Esophagus muscularis mucosa (tissue), 4 donors: Measurements from ENCODE around the gene DNM3. TPM values are rescaled to one million over a fixed set of nuclear protein-coding genes. Genes with fewer than 3 reads are reported as not detected.

Source experiments
- DNase-seq: peaks from one replicate; pipeline ENCODE4 v3.0.0-alpha.2; 2017; ENCODE audit errors: extremely low spot score
- H3K27ac ChIP-seq, 4 donors: fragments of 200-600 bp; sonication (generic); replicated peaks in 1 of 4; 1 replicate in 3 of 4; 2 replicates in 1 of 4; pipeline ENCODE4 v1.5.1; 2016 to 2019; ENCODE audit warnings: mild to moderate bottlenecking in 1 of 4
- H3K27me3 ChIP-seq, 4 donors: fragments of 200-600 bp; sonication (generic); one replicate each; pipeline versions ENCODE4 v1.5.1 to v1.6.0; 2016 to 2019
- H3K36me3 ChIP-seq, 4 donors: fragments of 200-600 bp; sonication (generic); one replicate each; pipeline ENCODE4 v1.5.1; 2016 to 2019
- H3K4me1 ChIP-seq, 4 donors: fragments of 200-600 bp; sonication (generic); one replicate each; pipeline ENCODE4 v1.5.1; 2016 to 2019
- H3K4me3 ChIP-seq, 4 donors: fragments of 200-600 bp; sonication (generic); 1 replicate in 2 of 4; 2 replicates in 2 of 4; pipeline ENCODE4 v1.5.1; 2016 to 2019; ENCODE audit warnings: mild to moderate bottlenecking in 4 of 4, moderate library complexity in 1 of 4
- H3K9me3 ChIP-seq, 4 donors: fragments of 200-600 bp; sonication (generic); 1 replicate in 3 of 4; 2 replicates in 1 of 4; pipeline ENCODE4 v1.5.1; 2016 to 2019
- EP300 ChIP-seq: sonication (generic); formaldehyde crosslinking; IDR thresholded peaks from one replicate; pipeline ENCODE4 v1.6.1; 2017; ENCODE audit warnings: antibody characterized with exemption
- POLR2A ChIP-seq: fragments of 450-650 bp; IDR thresholded peaks from one replicate; pipeline ENCODE4 v1.6.1; 2017; ENCODE audit warnings: antibody characterized with exemption, moderate library complexity, mild to moderate bottlenecking, low read depth
- POLR2AphosphoS5 ChIP-seq, 2 donors: sonication (generic); formaldehyde crosslinking; IDR thresholded peaks; one replicate each; pipeline ENCODE4 v1.6.1; 2017; ENCODE audit warnings: antibody characterized with exemption in 2 of 2
- WGBS: methylation state at CpG from one replicate; pipeline ENCODE4 v1.1.5; 2018; 5-methylcytosine and 5-hydroxymethylcytosine counted together
- intact Hi-C: fragments of 100-400 bp; cut with DNase I; formaldehyde crosslinking; loops from one replicate; pipeline ENCODE4 v1.15.1; 2023
- total RNA-seq, 4 donors: library from RNA; depleted of rRNA; stranded (reverse); fragments of >200 nt; gene quantifications; one replicate each; pipeline versions ENCODE4 v1.1.0 to v1.2.1, GENCODE V29; 2016
- TF ChIP-seq, protein P1 (sequence below), 3 experiments: fragments of 200-600 bp in 2 of 3; fragments of 450-650 bp in 1 of 3; sonication (generic) in 2 of 3; IDR thresholded peaks; one replicate each; pipeline ENCODE4 v1.5.1; 2017 to 2019; ENCODE audit warnings: antibody characterized with exemption in 3 of 3, mild to moderate bottlenecking in 2 of 3, moderate library complexity in 1 of 3

DNM3 gene
- total RNA-seq, 4 donors from 2014 or later = 3.3 to 6.4 (median 3.9) TPM

DNA sequence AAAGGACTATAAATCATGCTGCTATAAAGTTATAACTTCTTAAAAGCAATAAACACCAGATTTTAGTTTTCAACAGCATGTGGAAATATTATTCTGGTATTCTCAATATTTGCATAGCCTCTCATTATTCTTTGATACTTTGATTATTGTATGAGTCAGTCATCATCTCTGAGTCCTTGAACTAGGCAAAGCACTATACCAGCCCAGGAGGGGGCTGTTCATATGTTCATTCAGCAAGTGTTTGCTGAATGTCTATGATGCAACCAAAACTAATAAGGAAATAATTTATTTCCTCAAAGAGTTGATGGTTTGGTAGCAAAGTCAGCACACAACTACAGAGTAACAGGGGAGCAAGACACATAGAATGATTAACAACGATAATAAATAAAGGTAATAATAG lies 403.6 kb downstream of the DNM3 start:
- Histone ChIP-seq H3K4me3 (no peak overlapping the region), H3K36me3 (no peaks in the 10 kb centered on the region), H3K9me3 (no peaks in the 10 kb centered on the region), H3K4me1 (peaks cover 0 to 11% (median 8%) of the 10 kb centered on the region in 4 donors), H3K27me3 (no peaks in the 10 kb centered on the region), H3K27ac (no peak overlapping the region)
- no peak for DNase-seq
- 97% methylated on average over 1 of the region's 1 CpG for WGBS
- no peak for TF ChIP-seq EP300
- TF ChIP-seq POLR2AphosphoS5 (IDR thresholded peaks at IDR 0.05) = no peak
- TF ChIP-seq POLR2A = no peak
- TF ChIP-seq, protein P1, sequence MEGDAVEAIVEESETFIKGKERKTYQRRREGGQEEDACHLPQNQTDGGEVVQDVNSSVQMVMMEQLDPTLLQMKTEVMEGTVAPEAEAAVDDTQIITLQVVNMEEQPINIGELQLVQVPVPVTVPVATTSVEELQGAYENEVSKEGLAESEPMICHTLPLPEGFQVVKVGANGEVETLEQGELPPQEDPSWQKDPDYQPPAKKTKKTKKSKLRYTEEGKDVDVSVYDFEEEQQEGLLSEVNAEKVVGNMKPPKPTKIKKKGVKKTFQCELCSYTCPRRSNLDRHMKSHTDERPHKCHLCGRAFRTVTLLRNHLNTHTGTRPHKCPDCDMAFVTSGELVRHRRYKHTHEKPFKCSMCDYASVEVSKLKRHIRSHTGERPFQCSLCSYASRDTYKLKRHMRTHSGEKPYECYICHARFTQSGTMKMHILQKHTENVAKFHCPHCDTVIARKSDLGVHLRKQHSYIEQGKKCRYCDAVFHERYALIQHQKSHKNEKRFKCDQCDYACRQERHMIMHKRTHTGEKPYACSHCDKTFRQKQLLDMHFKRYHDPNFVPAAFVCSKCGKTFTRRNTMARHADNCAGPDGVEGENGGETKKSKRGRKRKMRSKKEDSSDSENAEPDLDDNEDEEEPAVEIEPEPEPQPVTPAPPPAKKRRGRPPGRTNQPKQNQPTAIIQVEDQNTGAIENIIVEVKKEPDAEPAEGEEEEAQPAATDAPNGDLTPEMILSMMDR (IDR thresholded peaks at IDR 0.05) = no peak
- intact Hi-C loops = no loop called here

DNA sequence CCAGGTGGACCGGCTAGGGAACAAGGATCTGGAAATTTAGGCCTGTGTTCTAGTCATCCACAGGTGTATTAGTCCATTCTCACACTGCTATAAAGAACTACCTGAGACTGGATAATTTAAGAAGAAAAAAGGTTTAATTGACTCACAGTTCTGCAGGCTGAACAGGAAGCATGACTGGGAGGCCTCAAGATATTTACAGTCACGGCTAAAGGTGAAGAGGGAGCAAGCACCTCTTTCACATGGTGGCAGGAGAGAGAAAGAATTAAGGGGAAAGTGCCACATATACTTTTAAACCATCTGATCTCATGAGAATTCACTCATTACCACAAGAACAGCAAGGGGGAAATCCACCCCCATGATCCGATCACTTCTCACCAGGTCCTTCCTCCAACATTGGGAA lies 404.5 kb downstream of the DNM3 start:
- Histone ChIP-seq H3K27ac (no peak overlapping the region), H3K4me3 (no peak overlapping the region), H3K36me3 (no peaks in the 10 kb centered on the region), H3K9me3 (no peaks in the 10 kb centered on the region), H3K4me1 (peaks cover 0 to 1% (median 0%) of the 10 kb centered on the region in 4 donors), H3K27me3 (no peaks in the 10 kb centered on the region)
- no peak for TF ChIP-seq EP300
- TF ChIP-seq, protein P1 (IDR thresholded peaks at IDR 0.05) = no peak
- no peak for TF ChIP-seq POLR2A
- no peak for TF ChIP-seq POLR2AphosphoS5 (IDR thresholded peaks at IDR 0.05)
- WGBS = 74% methylated on average over 3 of the region's 3 CpGs
- DNase-seq = no peak
- intact Hi-C loops = no loop called here

DNA sequence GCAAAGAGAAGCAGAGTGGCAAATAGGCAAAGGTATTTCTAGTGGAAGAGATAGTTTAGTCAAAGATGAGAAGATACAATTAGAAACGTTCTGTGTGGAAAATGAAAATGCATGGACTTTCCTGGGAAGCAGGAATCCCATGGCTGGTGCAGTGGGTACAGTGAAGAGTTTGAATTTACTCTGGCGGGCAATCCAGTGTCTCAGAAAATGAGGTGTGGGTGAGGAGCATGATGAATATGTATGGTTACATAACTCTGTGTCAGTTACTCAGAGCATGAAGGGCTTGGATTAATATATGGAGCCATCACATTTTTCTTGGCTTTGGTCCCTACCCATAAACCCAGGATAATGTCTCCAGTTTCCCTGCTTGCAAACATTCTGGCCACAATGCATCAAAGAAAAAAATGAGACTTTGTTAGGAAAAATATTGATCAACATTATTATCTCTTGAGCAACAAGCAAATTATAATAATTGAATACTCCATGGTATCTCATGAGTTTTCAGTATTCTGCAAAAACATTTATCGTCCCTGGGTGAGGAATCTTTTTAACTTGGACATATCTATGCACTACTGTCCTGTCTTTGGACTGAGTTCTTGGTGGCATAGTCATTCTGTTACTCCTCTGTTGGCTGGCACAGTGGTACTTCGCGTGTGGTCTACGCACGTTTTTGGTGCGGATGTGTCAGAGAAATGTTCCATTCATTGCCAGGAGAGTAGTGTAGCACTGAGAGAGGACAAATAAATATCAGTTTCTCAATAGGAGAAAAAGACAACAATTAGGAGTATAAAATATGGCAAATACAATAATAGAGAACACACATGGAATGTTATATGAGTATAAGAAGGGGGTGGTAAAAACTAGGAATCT lies 405.5 kb downstream of the DNM3 start:
- TF ChIP-seq POLR2A (no peak), EP300 (no peak), POLR2AphosphoS5 (IDR thresholded peaks at IDR 0.05) (no peak)
- TF ChIP-seq, protein P1 (IDR thresholded peaks at IDR 0.05) = no peak
- Histone ChIP-seq H3K4me1 (peaks cover 0 to 6% (median 2%) of the 10 kb centered on the region in 4 donors), H3K27me3 (no peaks in the 10 kb centered on the region), H3K36me3 (no peaks in the 10 kb centered on the region), H3K4me3 (no peak overlapping the region), H3K27ac (no peak overlapping the region), H3K9me3 (no peaks in the 10 kb centered on the region)
- WGBS = 92% methylated on average over 8 of the region's 8 CpGs
- no peak for DNase-seq
- intact Hi-C loops = no loop called here

DNA sequence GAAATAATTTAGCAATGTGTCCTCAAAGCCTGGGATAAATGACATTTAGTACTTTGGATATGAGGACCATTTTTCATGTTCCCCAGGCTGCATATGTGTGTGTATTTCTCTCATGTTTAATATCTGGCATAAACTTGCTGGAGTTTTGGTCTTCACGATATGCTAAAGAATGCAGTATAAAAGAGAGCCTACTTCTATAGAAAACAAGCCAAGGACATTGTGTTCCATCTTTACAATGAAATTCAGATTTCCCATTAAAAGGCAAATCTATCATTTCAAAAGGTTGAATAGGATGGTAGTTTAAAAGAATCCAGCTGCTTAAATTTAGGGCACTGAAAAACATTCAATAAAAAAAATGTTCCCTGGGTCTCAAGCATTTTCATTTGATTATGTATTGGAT lies 410.2 kb downstream of the DNM3 start:
- H3K27ac ChIP-seq = no peak overlapping the region
- WGBS = 46% methylated on average over 1 of the region's 1 CpG
- intact Hi-C loops = no loop called here

More for the DNA sequence above, 410.2 kb downstream of the DNM3 start:
- no peaks in the 10 kb centered on the region for H3K9me3 ChIP-seq
- no peak for TF ChIP-seq POLR2A
- no peak for TF ChIP-seq EP300
- TF ChIP-seq, protein P1 (IDR thresholded peaks at IDR 0.05) = no peak
- no peak for TF ChIP-seq POLR2AphosphoS5 (IDR thresholded peaks at IDR 0.05)
- H3K4me1 ChIP-seq = peaks cover 0 to 7% (median 2%) of the 10 kb centered on the region in 4 donors
- no peaks in the 10 kb centered on the region for H3K36me3 ChIP-seq
- DNase-seq = no peak
- H3K27me3 ChIP-seq = no peaks in the 10 kb centered on the region
- no peak overlapping the region for H3K4me3 ChIP-seq
